IMR-90 (cell line): ENCODE data around the gene ATP2A3. TPM values are rescaled to one million over a fixed set of nuclear protein-coding genes. Genes with fewer than 3 reads are reported as not detected.

ENCODE experiments used
- ATAC-seq: fragments of 200-7000 bp; cut with Tn5 transposase; 2 replicates; pipeline ENCODE4 v1.9.1; 2020; ENCODE audit warnings: low read depth, mild to moderate bottlenecking, moderate library complexity
- BruUV-seq: library from RNA; stranded (reverse); fragments of 400-500 nt; replicated peaks from 2 replicates; lab custom pipeline; 2021; lab: Mats Ljungman, UMichigan
- CTCF ChIA-PET: fragments of 300-600 bp; formaldehyde crosslinking; extraction: SDS; loops from one replicate; lab custom pipeline; 2021; ENCODE audit warnings: antibody characterized with exemption; lab: Yijun Ruan, JAX
- POLR2A ChIA-PET: fragments of 300-600 bp; sonication (Branson Sonifier 250); formaldehyde crosslinking; loops from one replicate; lab custom pipeline; 2022; ENCODE audit warnings: antibody characterized with exemption; ENCODE audit not compliant: unreplicated experiment; lab: Charles Lee
- DNase-seq: peaks from one replicate; pipeline ENCODE4 v3.0.0; 2013
- H2AFZ ChIP-seq: replicated peaks from 2 replicates; pipeline ENCODE3; 2013; ENCODE audit warnings: low read length, mild to moderate bottlenecking; ENCODE audit not compliant: poor library complexity
- H2AK5ac ChIP-seq: 2 replicates; pipeline ENCODE4 v1.6.1; 2013; ENCODE audit warnings: low read depth, low read length, inconsistent platforms
- H2AK9ac ChIP-seq: replicated peaks from 2 replicates; pipeline ENCODE3; 2013; ENCODE audit warnings: mild to moderate bottlenecking, low read depth, low read length, moderate library complexity; ENCODE audit not compliant: poor library complexity
- H2BK120ac ChIP-seq: 2 replicates; pipeline ENCODE4 v1.6.1; 2013; ENCODE audit warnings: low read depth, low read length, inconsistent platforms
- H2BK15ac ChIP-seq: 3 replicates; pipeline ENCODE4 v1.6.1; 2013; ENCODE audit warnings: low read depth, low read length, inconsistent platforms
- H2BK20ac ChIP-seq: 2 replicates; pipeline ENCODE4 v1.6.1; 2013; ENCODE audit warnings: low read depth, mild to moderate bottlenecking, inconsistent platforms, low read length, moderate library complexity
- H2BK5ac ChIP-seq: 2 replicates; pipeline ENCODE4 v1.6.1; 2013; ENCODE audit warnings: mild to moderate bottlenecking, low read depth, low read length, inconsistent platforms; ENCODE audit not compliant: poor library complexity, severe bottlenecking
- H3K14ac ChIP-seq: replicated peaks from 2 replicates; pipeline ENCODE4 v1.6.1; 2013; ENCODE audit warnings: low read depth, low read length, inconsistent platforms
- H3K18ac ChIP-seq: 2 replicates; pipeline ENCODE4 v1.6.1; 2013; ENCODE audit warnings: low read depth, low read length, control low read depth
- H3K23ac ChIP-seq: 2 replicates; pipeline ENCODE4 v1.6.1; 2013; ENCODE audit warnings: low read depth, low read length, inconsistent platforms
- H3K27ac ChIP-seq: 2 replicates; pipeline ENCODE4 v1.5.1; 2013; ENCODE audit warnings: mild to moderate bottlenecking, control low read depth, low read length; ENCODE audit not compliant: insufficient read depth
- H3K27me3 ChIP-seq: 2 replicates; pipeline ENCODE4 v1.6.1; 2013; ENCODE audit warnings: low read length; ENCODE audit not compliant: control insufficient read depth, insufficient read depth
- H3K36me3 ChIP-seq: 2 replicates; pipeline ENCODE4 v1.6.1; 2013; ENCODE audit warnings: low read length, mixed read lengths; ENCODE audit not compliant: control insufficient read depth, insufficient read depth
- H3K4ac ChIP-seq: 2 replicates; pipeline ENCODE4 v1.6.1; 2013; ENCODE audit warnings: low read depth, low read length, inconsistent platforms
- H3K4me1 ChIP-seq: 2 replicates; pipeline ENCODE4 v1.6.1; 2013; ENCODE audit warnings: low read length, mixed read lengths; ENCODE audit not compliant: control insufficient read depth, insufficient read depth
- H3K4me2 ChIP-seq: 2 replicates; pipeline ENCODE4 v1.6.1; 2013; ENCODE audit warnings: low read depth, mild to moderate bottlenecking, control low read depth, low read length, moderate library complexity
- H3K4me3 ChIP-seq: 2 replicates; pipeline ENCODE4 v1.5.1; 2013; ENCODE audit warnings: low read depth, mild to moderate bottlenecking, control low read depth, low read length, moderate library complexity; ENCODE audit not compliant: insufficient read depth
- H3K56ac ChIP-seq: 2 replicates; pipeline ENCODE4 v1.6.1; 2013; ENCODE audit warnings: low read length, inconsistent platforms; ENCODE audit not compliant: insufficient read depth; ENCODE audit errors: extremely low read depth
- H3K79me1 ChIP-seq, 2 experiments: 2 replicates each; pipeline ENCODE4 v1.6.1; 2013; ENCODE audit warnings: low read length in 2 of 2, inconsistent platforms in 1 of 2, low read depth in 1 of 2
- H3K9ac ChIP-seq: 2 replicates; pipeline ENCODE4 v1.6.1; 2013; ENCODE audit warnings: low read depth, low read length, control low read depth
- H3K9me1 ChIP-seq: 2 replicates; pipeline ENCODE4 v1.6.1; 2013; ENCODE audit warnings: low read length, inconsistent platforms; ENCODE audit not compliant: insufficient read depth
- H3K9me3 ChIP-seq: 2 replicates; pipeline ENCODE4 v1.6.1; 2013; ENCODE audit warnings: low read length; ENCODE audit not compliant: control insufficient read depth, insufficient read depth
- H4K20me1 ChIP-seq: 2 replicates; pipeline ENCODE4 v1.6.1; 2013; ENCODE audit warnings: low read length, inconsistent platforms; ENCODE audit not compliant: insufficient read depth
- H4K5ac ChIP-seq: 2 replicates; pipeline ENCODE4 v1.6.1; 2013; ENCODE audit warnings: mild to moderate bottlenecking, low read depth, low read length, control low read depth
- H4K8ac ChIP-seq, 2 experiments: 2 replicates each; pipeline ENCODE4 v1.6.1; 2013; ENCODE audit warnings: low read depth in 2 of 2, low read length in 2 of 2, control low read depth in 1 of 2, inconsistent platforms in 1 of 2
- H4K91ac ChIP-seq: 2 replicates; pipeline ENCODE4 v1.6.1; 2013; ENCODE audit warnings: low read depth, low read length, inconsistent platforms; ENCODE audit not compliant: insufficient read depth
- CTCF ChIP-seq: conservative IDR thresholded peaks from 2 replicates; pipeline ENCODE4 v1.5.1; 2012; ENCODE audit warnings: mild to moderate bottlenecking, low read depth, low read length, improper control_type of control experiment
- MXI1 ChIP-seq: IDR thresholded peaks from 2 replicates; pipeline ENCODE4 v1.6.1; 2012; ENCODE audit warnings: low read depth, mild to moderate bottlenecking, low read length, moderate library complexity, borderline replicate concordance
- NFE2L2 ChIP-seq: fragments of 150-350 bp; IDR thresholded peaks from 2 replicates; pipeline ENCODE4 v1.6.1; 2016; ENCODE audit warnings: low read depth, mild to moderate bottlenecking, low read length
- RAD21 ChIP-seq: IDR thresholded peaks from 2 replicates; pipeline ENCODE4 v1.6.1; 2012; ENCODE audit warnings: low read length, improper control_type of control experiment
- RCOR1 ChIP-seq: IDR thresholded peaks from 2 replicates; pipeline ENCODE4 v1.6.1; 2012; ENCODE audit warnings: mild to moderate bottlenecking, low read length, improper control_type of control experiment; ENCODE audit not compliant: insufficient replicate concordance
- SMC3 ChIP-seq: fragments of 150-350 bp; IDR thresholded peaks from 2 replicates; pipeline ENCODE4 v1.6.1; 2016; ENCODE audit warnings: low read depth, mild to moderate bottlenecking, antibody characterized with exemption, low read length, moderate library complexity
- WGBS, 2 experiments: methylation state at CpG; one replicate each; pipeline versions ENCODE4 v1.1.5 to v1.1.7; 2013; ENCODE audit warnings: missing lambda C conversion rate in 2 of 2; ENCODE audit not compliant: insufficient read length in 1 of 2; ENCODE audit errors: extremely low coverage in 2 of 2; 5-methylcytosine and 5-hydroxymethylcytosine counted together
- dilution Hi-C: fragments of 300-500 bp; cut with HindIII; formaldehyde crosslinking; loops from one replicate; pipeline ENCODE4 v1.14.3; 2018; ENCODE audit warnings: low sequenced_read_pairs; ENCODE audit not compliant: unreplicated experiment
- in situ Hi-C: fragments of 300-500 bp; cut with MboI; formaldehyde crosslinking; loops from 3 replicates; pipeline ENCODE4 v1.14.3; 2019; ENCODE audit warnings: low sequenced_read_pairs, inconsistent platforms, mixed read lengths
- intact Hi-C: fragments of 100-400 bp; cut with micrococcal nuclease; formaldehyde crosslinking; loops from 2 replicates; pipeline ENCODE4 v1.10.0; 2022
- polyA plus RNA-seq, 3 experiments: library from polyadenylated mRNA; depleted of rRNA; stranded (reverse); fragments of >200 nt; gene quantifications; 2 replicates each; pipeline ENCODE4 v1.2.3, GENCODE V29; 2012; ENCODE audit warnings: low replicate concordance in 1 of 3
- total RNA-seq: library from RNA; depleted of rRNA; stranded (reverse); fragments of >200 nt; gene quantifications from 2 replicates; pipeline ENCODE4 v1.2.3, GENCODE V29; 2012

The ATP2A3 gene
- total and polyA plus RNA-seq, 2 of the 4 experiments (the other 2 are of a cell fraction), result 0.18 to 0.63 TPM

GRCh38 chr17:3927628-3928340 is 36.5 kb downstream of the ATP2A3 start (continued):
- no peak for TF ChIP-seq RAD21

- H3K56ac ChIP-seq, result no peak overlapping the region
- H2AK9ac ChIP-seq, result no peak overlapping the region
- H4K20me1 ChIP-seq, result no peaks in the 10 kb centered on the region
- 84% methylated on average over 9 of the region's 16 CpGs; no CpG with 5 or more reads in 1 of the 2 experiments for WGBS, 2 experiments
- CTCF ChIA-PET, result interaction anchor here (1.2 kb wide), 1 partner anchor 13 kb away, joined by 5 read pairs; no protein-coding TSS in a partner anchor
- intact Hi-C loops (no loop called here), dilution Hi-C loops (no loop called here), in situ Hi-C loops (no loop called here)
- H3K36me3 ChIP-seq, result no peaks in the 10 kb centered on the region
- no peak overlapping the region for H3K4ac ChIP-seq
- TF ChIP-seq NFE2L2 (no peak), RAD21 (no peak), MXI1 (no peak), CTCF (no peak), RCOR1 (no peak), SMC3 (no peak)
- no peak overlapping the region for H4K5ac ChIP-seq
- H2BK20ac ChIP-seq, result no peak overlapping the region
- no peak overlapping the region for H2BK120ac ChIP-seq
- BruUV-seq, result no TSS peak
- no peak overlapping the region for H3K18ac ChIP-seq
- DNase-seq, result no peak
- peaks cover 3% of the 10 kb centered on the region; the same call in 1 of the 2 replicates for H3K4me1 ChIP-seq
- H3K9ac ChIP-seq, result no peak overlapping the region
- H3K4me2 ChIP-seq, result no peak overlapping the region
- no peak overlapping the region for H2AFZ ChIP-seq
- no peak overlapping the region for H2BK5ac ChIP-seq
- H3K14ac ChIP-seq, result no peak overlapping the region
- peaks cover 5% of the 10 kb centered on the region; the same call in 1 of the 2 replicates for H3K27me3 ChIP-seq
- H4K91ac ChIP-seq, result no peak overlapping the region
- no peak overlapping the region for H4K8ac ChIP-seq
- no peak overlapping the region for H2BK15ac ChIP-seq
- no peak overlapping the region for H3K23ac ChIP-seq
- no peak overlapping the region for H3K27ac ChIP-seq
- no peaks in the 10 kb centered on the region for H3K79me1 ChIP-seq
- H3K9me3 ChIP-seq, result no peaks in the 10 kb centered on the region
- POLR2A ChIA-PET, result no interaction called here
- no peak overlapping the region for H3K4me3 ChIP-seq
- H3K9me1 ChIP-seq, result no peaks in the 10 kb centered on the region
- no peak overlapping the region for H2AK5ac ChIP-seq
- ATAC-seq, result no peak
These were observed 37.2 kb downstream of the ATP2A3 start for GRCh38 chr17:3926860-3927627.
